ENCODE data around the gene WDFY2. TPM values are rescaled to one million over a fixed set of nuclear protein-coding genes. Genes with fewer than 3 reads are reported as not detected.

WDFY2 gene
- total RNA-seq, 3 donors from 2014 or later (not counting 1 experiment from before 2014, with no cell fraction given), result 29.5 to 32.1 (median 31.3) TPM

DNA sequence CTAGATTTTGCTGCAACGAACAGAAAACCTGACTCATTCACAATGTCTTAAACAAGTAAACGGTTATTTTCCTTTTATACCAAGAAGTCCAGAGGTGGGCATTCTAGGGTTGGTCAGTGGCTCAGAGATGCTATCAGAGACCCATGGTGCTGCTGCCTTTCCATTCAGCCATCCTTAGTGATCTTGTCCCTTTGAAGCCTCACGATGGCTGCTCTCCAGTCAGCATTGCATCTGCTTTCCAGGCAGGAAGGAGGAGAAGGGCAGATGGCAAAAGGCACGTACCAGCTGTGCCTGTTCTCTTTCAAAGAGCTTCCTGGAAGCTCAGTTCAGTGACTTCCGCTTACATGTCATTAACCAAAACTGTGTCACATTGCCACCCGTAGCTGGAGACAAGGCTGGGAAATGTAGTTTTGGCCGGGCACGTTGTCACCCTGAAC lies 30.1 kb downstream of the WDFY2 start:
- Mint-ChIP-seq H3K36me3 (no peaks in the 10 kb centered on the region), H3K4me1 (peaks cover 19 to 24% of the 10 kb centered on the region in 2 donors), H3K27ac (peak overlapping the region; percentile 85 to 92), H3K9me3 (no peaks in the 10 kb centered on the region), H3K4me3 (peak overlapping the region; percentile 85), H3K27me3 (ENCODE audit: low read depth in 2 of 2) (no peaks in the 10 kb centered on the region)
- H3K27me3 ChIP-seq (ENCODE audit: control insufficient read depth, insufficient read depth, low read length), result no peaks in the 10 kb centered on the region
- H3K36me3 ChIP-seq (ENCODE audit: control insufficient read depth, insufficient read depth, low read length), result no peaks in the 10 kb centered on the region
- H3K27ac ChIP-seq (ENCODE audit: low read length), result peak overlapping the region; percentile 56
- TF ChIP-seq, protein P1, sequence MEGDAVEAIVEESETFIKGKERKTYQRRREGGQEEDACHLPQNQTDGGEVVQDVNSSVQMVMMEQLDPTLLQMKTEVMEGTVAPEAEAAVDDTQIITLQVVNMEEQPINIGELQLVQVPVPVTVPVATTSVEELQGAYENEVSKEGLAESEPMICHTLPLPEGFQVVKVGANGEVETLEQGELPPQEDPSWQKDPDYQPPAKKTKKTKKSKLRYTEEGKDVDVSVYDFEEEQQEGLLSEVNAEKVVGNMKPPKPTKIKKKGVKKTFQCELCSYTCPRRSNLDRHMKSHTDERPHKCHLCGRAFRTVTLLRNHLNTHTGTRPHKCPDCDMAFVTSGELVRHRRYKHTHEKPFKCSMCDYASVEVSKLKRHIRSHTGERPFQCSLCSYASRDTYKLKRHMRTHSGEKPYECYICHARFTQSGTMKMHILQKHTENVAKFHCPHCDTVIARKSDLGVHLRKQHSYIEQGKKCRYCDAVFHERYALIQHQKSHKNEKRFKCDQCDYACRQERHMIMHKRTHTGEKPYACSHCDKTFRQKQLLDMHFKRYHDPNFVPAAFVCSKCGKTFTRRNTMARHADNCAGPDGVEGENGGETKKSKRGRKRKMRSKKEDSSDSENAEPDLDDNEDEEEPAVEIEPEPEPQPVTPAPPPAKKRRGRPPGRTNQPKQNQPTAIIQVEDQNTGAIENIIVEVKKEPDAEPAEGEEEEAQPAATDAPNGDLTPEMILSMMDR (IDR thresholded peaks at IDR 0.05), result no peak
- intact Hi-C loops (cut with micrococcal nuclease), result no loop called here
- H3K4me1 ChIP-seq (ENCODE audit: control insufficient read depth, insufficient read depth, low read length), result peaks cover 4% of the 10 kb centered on the region
- peak in 1 of 2 donors; percentile 75 for DNase-seq
- ATAC-seq, result peak; percentile 73 to 95 (median 94)
- peak overlapping the region; percentile 2 for H3K4me3 ChIP-seq (ENCODE audit: low read length)
- WGBS (ENCODE audit: insufficient coverage), result 41% methylated on average over 8 of the region's 8 CpGs
- H3K9me3 ChIP-seq (ENCODE audit: control insufficient read depth, insufficient read depth, low read length), result no peaks in the 10 kb centered on the region

DNA sequence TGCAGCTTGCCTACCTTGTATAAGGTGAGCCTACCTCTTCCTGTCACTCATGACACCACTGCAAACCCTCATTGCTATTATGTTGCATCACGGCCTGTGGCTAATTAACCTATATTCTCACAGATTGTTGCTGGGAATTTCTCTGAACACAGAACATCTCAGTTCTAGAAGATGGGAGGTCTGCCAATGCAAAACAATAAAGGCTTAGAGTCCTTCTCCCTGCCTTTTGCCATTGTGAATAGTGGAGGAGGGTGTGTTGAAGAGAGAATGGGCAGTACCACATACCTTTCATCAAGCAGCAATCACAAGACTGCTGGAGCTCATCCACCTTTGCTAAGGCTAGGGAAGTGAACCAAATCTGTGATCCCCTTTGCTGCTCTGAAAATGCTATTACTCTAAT lies 34.4 kb downstream of the WDFY2 start:
- H3K36me3 Mint-ChIP-seq, result no peaks in the 10 kb centered on the region

DNA sequence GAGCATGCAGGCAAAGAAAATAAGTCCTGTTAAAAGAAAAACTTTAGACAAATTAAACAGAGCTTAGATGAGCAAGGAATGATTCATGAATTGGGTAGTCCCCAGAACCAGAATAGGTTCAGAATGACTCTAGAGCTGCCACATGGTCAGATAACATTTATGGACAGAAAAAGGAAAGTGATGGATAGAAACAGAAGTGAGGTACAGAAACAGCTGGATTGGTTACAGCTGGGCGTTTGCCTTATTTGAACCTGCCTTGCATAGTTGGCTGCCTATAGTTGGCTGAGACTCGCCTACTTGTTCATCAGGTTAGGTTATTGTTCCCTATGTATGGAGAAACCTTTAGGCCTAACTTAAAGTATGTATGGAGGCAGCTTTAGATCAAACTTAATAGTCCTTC lies 35.4 kb downstream of the WDFY2 start:
- no peaks in the 10 kb centered on the region for H3K9me3 Mint-ChIP-seq

More for the DNA sequence above, 34.4 kb downstream of the WDFY2 start:
- no peaks in the 10 kb centered on the region for H3K9me3 ChIP-seq (ENCODE audit: control insufficient read depth, insufficient read depth, low read length)
- no peaks in the 10 kb centered on the region for H3K27me3 Mint-ChIP-seq (ENCODE audit: low read depth in 2 of 2)
- H3K27ac Mint-ChIP-seq, result no peak overlapping the region
- ATAC-seq, result no peak
- TF ChIP-seq, protein P1 (IDR thresholded peaks at IDR 0.05), result no peak
- intact Hi-C loops (cut with micrococcal nuclease), result no loop called here
- H3K4me3 Mint-ChIP-seq, result no peak overlapping the region
- H3K9me3 Mint-ChIP-seq, result no peaks in the 10 kb centered on the region
- WGBS (ENCODE audit: insufficient coverage), result 100% methylated on average over 1 of the region's 1 CpG
- peaks cover 27 to 31% of the 10 kb centered on the region in 2 donors for H3K4me1 Mint-ChIP-seq
- H3K27ac ChIP-seq (ENCODE audit: low read length), result no peak overlapping the region
- H3K36me3 ChIP-seq (ENCODE audit: control insufficient read depth, insufficient read depth, low read length), result no peaks in the 10 kb centered on the region
- no peaks in the 10 kb centered on the region for H3K27me3 ChIP-seq (ENCODE audit: control insufficient read depth, insufficient read depth, low read length)
- no peak overlapping the region for H3K4me3 ChIP-seq (ENCODE audit: low read length)
- no peak for DNase-seq
- H3K4me1 ChIP-seq (ENCODE audit: control insufficient read depth, insufficient read depth, low read length), result peaks cover 10% of the 10 kb centered on the region

More for the DNA sequence above, 35.4 kb downstream of the WDFY2 start:
- no peaks in the 10 kb centered on the region for H3K27me3 ChIP-seq (ENCODE audit: control insufficient read depth, insufficient read depth, low read length)
- Mint-ChIP-seq H3K36me3 (no peaks in the 10 kb centered on the region), H3K4me3 (no peak overlapping the region), H3K27ac (no peak overlapping the region), H3K4me1 (peaks cover 32 to 36% of the 10 kb centered on the region in 2 donors), H3K27me3 (ENCODE audit: low read depth in 2 of 2) (no peaks in the 10 kb centered on the region)
- DNase-seq, result no peak
- peaks cover 7% of the 10 kb centered on the region for H3K4me1 ChIP-seq (ENCODE audit: control insufficient read depth, insufficient read depth, low read length)
- H3K4me3 ChIP-seq (ENCODE audit: low read length), result no peak overlapping the region
- no peaks in the 10 kb centered on the region for H3K36me3 ChIP-seq (ENCODE audit: control insufficient read depth, insufficient read depth, low read length)
- intact Hi-C loops (cut with micrococcal nuclease), result no loop called here
- TF ChIP-seq, protein P1 (IDR thresholded peaks at IDR 0.05), result no peak
- H3K27ac ChIP-seq (ENCODE audit: low read length), result no peak overlapping the region
- ATAC-seq, result no peak
- 82% methylated on average over 2 of the region's 2 CpGs for WGBS (ENCODE audit: insufficient coverage)
- H3K9me3 ChIP-seq (ENCODE audit: control insufficient read depth, insufficient read depth, low read length), result no peaks in the 10 kb centered on the region
